H9 (cell line): ENCODE results near the gene AKNA. TPM values are rescaled to one million over a fixed set of nuclear protein-coding genes. Genes with fewer than 3 reads are reported as not detected.

Source experiments
- DNase-seq: peaks from one replicate; pipeline ENCODE4 v3.0.0-alpha.2; 2017
- H2AFZ ChIP-seq: one replicate; pipeline ENCODE4 v1.6.1; 2013; ENCODE audit warnings: mild to moderate bottlenecking, low read length, control low read depth, moderate library complexity
- H2AK5ac ChIP-seq: 2 replicates; pipeline ENCODE4 v1.6.1; 2013; ENCODE audit warnings: low read length, control low read depth, mixed read lengths; ENCODE audit not compliant: insufficient read length
- H2BK120ac ChIP-seq: one replicate; pipeline ENCODE4 v1.6.1; 2013; ENCODE audit warnings: low read depth, mild to moderate bottlenecking, low read length, control low read depth, inconsistent platforms; ENCODE audit not compliant: poor library complexity, severe bottlenecking
- H2BK12ac ChIP-seq: 2 replicates; pipeline ENCODE4 v1.6.1; 2013; ENCODE audit warnings: low read length, control low read depth, mixed read lengths, low read depth; ENCODE audit not compliant: insufficient read length
- H2BK15ac ChIP-seq: 2 replicates; pipeline ENCODE4 v1.6.1; 2013; ENCODE audit warnings: low read depth, low read length, control low read depth
- H2BK20ac ChIP-seq: one replicate; pipeline ENCODE4 v1.6.1; 2013; ENCODE audit warnings: low read depth, mild to moderate bottlenecking, low read length, control low read depth, inconsistent platforms; ENCODE audit not compliant: poor library complexity, severe bottlenecking
- H2BK5ac ChIP-seq: 2 replicates; pipeline ENCODE4 v1.6.1; 2013; ENCODE audit warnings: low read length, control low read depth, mixed read lengths; ENCODE audit not compliant: insufficient read length
- H3K14ac ChIP-seq: 2 replicates; pipeline ENCODE4 v1.6.1; 2013; ENCODE audit warnings: low read length, control low read depth; ENCODE audit not compliant: insufficient read depth
- H3K18ac ChIP-seq: 2 replicates; pipeline ENCODE4 v1.6.1; 2013; ENCODE audit warnings: low read depth, mild to moderate bottlenecking, mixed read lengths, low read length, control low read depth; ENCODE audit not compliant: insufficient read length
- H3K23ac ChIP-seq: 2 replicates; pipeline ENCODE4 v1.6.1; 2013; ENCODE audit warnings: low read length, control low read depth, mixed read lengths, low read depth; ENCODE audit not compliant: insufficient read length
- H3K23me2 ChIP-seq: 2 replicates; pipeline ENCODE4 v1.6.1; 2013; ENCODE audit warnings: low read depth, mild to moderate bottlenecking, mixed read lengths, low read length, control low read depth; ENCODE audit not compliant: insufficient read length, poor library complexity, severe bottlenecking
- H3K27ac ChIP-seq: 2 replicates; pipeline ENCODE4 v1.5.1; 2013; ENCODE audit warnings: low read length, control low read depth, mixed read lengths, low read depth; ENCODE audit not compliant: insufficient read length
- H3K27me3 ChIP-seq: 2 replicates; pipeline ENCODE4 v1.6.1; 2013; ENCODE audit warnings: low read length, control low read depth, inconsistent platforms; ENCODE audit not compliant: insufficient read depth
- H3K4ac ChIP-seq: 2 replicates; pipeline ENCODE4 v1.6.1; 2013; ENCODE audit warnings: low read depth, mild to moderate bottlenecking, control low read depth, inconsistent platforms, low read length, moderate library complexity
- H3K4me1 ChIP-seq: 2 replicates; pipeline ENCODE4 v1.6.1; 2013; ENCODE audit warnings: low read length, control low read depth, inconsistent platforms; ENCODE audit not compliant: insufficient read depth
- H3K4me2 ChIP-seq: 2 replicates; pipeline ENCODE4 v1.6.1; 2013; ENCODE audit warnings: low read length, control low read depth, mixed read lengths; ENCODE audit not compliant: insufficient read length, insufficient read depth
- H3K56ac ChIP-seq: 2 replicates; pipeline ENCODE4 v1.6.1; 2013; ENCODE audit warnings: low read depth, mild to moderate bottlenecking, mixed read lengths, low read length, control low read depth; ENCODE audit not compliant: insufficient read length
- H3K79me1 ChIP-seq: 2 replicates; pipeline ENCODE4 v1.6.1; 2013; ENCODE audit warnings: low read depth, mild to moderate bottlenecking, moderate library complexity, low read length, control low read depth, inconsistent platforms; ENCODE audit not compliant: insufficient read depth, poor library complexity, severe bottlenecking
- H3K79me2 ChIP-seq: 2 replicates; pipeline ENCODE4 v1.6.1; 2013; ENCODE audit warnings: low read length, control low read depth, inconsistent platforms; ENCODE audit not compliant: insufficient read depth
- H3K9ac ChIP-seq: 2 replicates; pipeline ENCODE4 v1.6.1; 2013; ENCODE audit warnings: low read length, control low read depth, mixed read lengths; ENCODE audit not compliant: insufficient read length; ENCODE audit errors: extremely low read depth
- H3K9me3 ChIP-seq: one replicate; pipeline ENCODE4 v1.6.1; 2013; ENCODE audit warnings: low read depth, low read length, inconsistent platforms; ENCODE audit not compliant: control insufficient read depth
- H3T11ph ChIP-seq: one replicate; pipeline ENCODE4 v1.6.1; 2013; ENCODE audit warnings: mild to moderate bottlenecking, low read length, control low read depth, inconsistent platforms
- H4K20me1 ChIP-seq: one replicate; pipeline ENCODE4 v1.6.1; 2013; ENCODE audit not compliant: control insufficient read depth, insufficient read length, insufficient read depth
- H4K5ac ChIP-seq: 2 replicates; pipeline ENCODE4 v1.6.1; 2013; ENCODE audit warnings: low read depth, mild to moderate bottlenecking, mixed read lengths, low read length, control low read depth; ENCODE audit not compliant: insufficient read length
- H4K8ac ChIP-seq: replicated peaks from 2 replicates; pipeline ENCODE4 v1.6.1; 2013; ENCODE audit warnings: low read length, control low read depth, mixed read lengths, low read depth; ENCODE audit not compliant: insufficient read length
- H4K91ac ChIP-seq: 2 replicates; pipeline ENCODE4 v1.6.1; 2013; ENCODE audit warnings: low read depth, mild to moderate bottlenecking, moderate library complexity, mixed read lengths, low read length, control low read depth; ENCODE audit not compliant: insufficient read length
- H3K27ac Mint-ChIP-seq, 3 experiments: 2 replicates in 2 of 3; 3 replicates in 1 of 3; pipeline ENCODE4 v1.8.0; 2020 to 2021; ENCODE audit warnings: mixed read lengths in 3 of 3, mild to moderate bottlenecking in 1 of 3, moderate library complexity in 1 of 3
- H3K27me3 Mint-ChIP-seq: 2 replicates; pipeline ENCODE4 v1.8.0; 2021; ENCODE audit warnings: low read depth, mild to moderate bottlenecking, moderate library complexity, mixed read lengths
- H3K36me3 Mint-ChIP-seq, 3 experiments: 2 replicates in 2 of 3; 3 replicates in 1 of 3; pipeline ENCODE4 v1.8.0; 2020 to 2021; ENCODE audit warnings: low read depth in 3 of 3, mixed read lengths in 3 of 3; ENCODE audit not compliant: insufficient read depth in 1 of 3
- H3K4me1 Mint-ChIP-seq, 2 experiments: 2 replicates each; pipeline ENCODE4 v1.8.0; 2020; ENCODE audit warnings: mixed read lengths in 2 of 2
- H3K4me3 Mint-ChIP-seq, 2 experiments: 2 replicates in 1 of 2; 3 replicates in 1 of 2; pipeline ENCODE4 v1.8.0; 2020 to 2021; ENCODE audit warnings: mild to moderate bottlenecking in 2 of 2, mixed read lengths in 2 of 2, moderate library complexity in 1 of 2
- H3K9me3 Mint-ChIP-seq, 2 experiments: 2 replicates in 1 of 2; 3 replicates in 1 of 2; pipeline ENCODE4 v1.8.0; 2020; ENCODE audit warnings: mild to moderate bottlenecking in 2 of 2, mixed read lengths in 2 of 2, moderate library complexity in 1 of 2
- WGBS: extraction: QIAGEN DNeasy Blood & Tissue Kit; methylation state at CpG from one replicate; pipeline ENCODE4 v1.1.7; 2013; ENCODE audit warnings: missing lambda C conversion rate, low lambda C conversion rate, mixed read lengths; ENCODE audit not compliant: insufficient read length; ENCODE audit errors: extremely low coverage; 5-methylcytosine and 5-hydroxymethylcytosine counted together
- total RNA-seq: library from RNA; stranded (reverse); gene quantifications from 2 replicates; pipeline ENCODE4 v1.2.1, GENCODE V29; 2021
- TF ChIP-seq, protein P1 (sequence below): fragments of 200-600 bp; sonication (generic); conservative IDR thresholded peaks from 3 replicates; pipeline ENCODE4 v1.8.0; 2021; ENCODE audit warnings: antibody characterized with exemption, mild to moderate bottlenecking

Gene AKNA
- total RNA-seq, 1 experiment from 2014 or later, result 19.7 TPM

GRCh38 chr9:114315723-114316363 lies 71.9 kb downstream of the AKNA start:
- Histone ChIP-seq H2AFZ (no peak overlapping the region), H3K9me3 (no peaks in the 10 kb centered on the region), H3K79me2 (no peaks in the 10 kb centered on the region), H4K91ac (no peak overlapping the region), H3K9ac (no peak overlapping the region), H3K14ac (no peak overlapping the region), H3K27ac (no peak overlapping the region), H3K56ac (no peak overlapping the region), H4K20me1 (no peaks in the 10 kb centered on the region), H2BK5ac (no peak overlapping the region), H2BK12ac (no peak overlapping the region), H3K4ac (no peak overlapping the region), H3K79me1 (no peaks in the 10 kb centered on the region), H3K27me3 (no peaks in the 10 kb centered on the region), H3K4me1 (no peaks in the 10 kb centered on the region), H3T11ph (no peak overlapping the region), H3K18ac (no peak overlapping the region), H2BK120ac (no peak overlapping the region), H3K23ac (no peak overlapping the region), H3K23me2 (no peaks in the 10 kb centered on the region), H4K5ac (no peak overlapping the region), H2BK20ac (no peak overlapping the region), H3K4me2 (no peak overlapping the region), H2BK15ac (no peak overlapping the region), H4K8ac (no peak overlapping the region), H2AK5ac (no peak overlapping the region)
- peaks cover 0 to 4% (median 0%) of the 10 kb centered on the region in 3 experiments; a peak in 2 of 7 replicates for H3K36me3 Mint-ChIP-seq
- WGBS, result no CpG with 5 or more reads among the region's 8 CpGs
- no peak for DNase-seq
- H3K9me3 Mint-ChIP-seq, result no peaks in the 10 kb centered on the region
- H3K27ac Mint-ChIP-seq, result no peak overlapping the region
- peaks cover 0 to 5% of the 10 kb centered on the region in 2 experiments; a peak in 3 of 4 replicates for H3K4me1 Mint-ChIP-seq
- TF ChIP-seq, protein P1, sequence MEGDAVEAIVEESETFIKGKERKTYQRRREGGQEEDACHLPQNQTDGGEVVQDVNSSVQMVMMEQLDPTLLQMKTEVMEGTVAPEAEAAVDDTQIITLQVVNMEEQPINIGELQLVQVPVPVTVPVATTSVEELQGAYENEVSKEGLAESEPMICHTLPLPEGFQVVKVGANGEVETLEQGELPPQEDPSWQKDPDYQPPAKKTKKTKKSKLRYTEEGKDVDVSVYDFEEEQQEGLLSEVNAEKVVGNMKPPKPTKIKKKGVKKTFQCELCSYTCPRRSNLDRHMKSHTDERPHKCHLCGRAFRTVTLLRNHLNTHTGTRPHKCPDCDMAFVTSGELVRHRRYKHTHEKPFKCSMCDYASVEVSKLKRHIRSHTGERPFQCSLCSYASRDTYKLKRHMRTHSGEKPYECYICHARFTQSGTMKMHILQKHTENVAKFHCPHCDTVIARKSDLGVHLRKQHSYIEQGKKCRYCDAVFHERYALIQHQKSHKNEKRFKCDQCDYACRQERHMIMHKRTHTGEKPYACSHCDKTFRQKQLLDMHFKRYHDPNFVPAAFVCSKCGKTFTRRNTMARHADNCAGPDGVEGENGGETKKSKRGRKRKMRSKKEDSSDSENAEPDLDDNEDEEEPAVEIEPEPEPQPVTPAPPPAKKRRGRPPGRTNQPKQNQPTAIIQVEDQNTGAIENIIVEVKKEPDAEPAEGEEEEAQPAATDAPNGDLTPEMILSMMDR, result no peak
- H3K27me3 Mint-ChIP-seq, result peaks cover 6% of the 10 kb centered on the region
- H3K4me3 Mint-ChIP-seq, result no peak overlapping the region
